HFF-Myc (cell line): ENCODE results near the gene EML3.
"Not testable (repeated sequence)": the region's sequence is repeated elsewhere in the genome, so short reads cannot be mapped to it uniquely, and the experiment has no call there.

ENCODE experiments used
- DNase-seq: peaks from one replicate; pipeline ENCODE4 v3.0.0-alpha.2; 2011; ENCODE audit warnings: low read depth; ENCODE audit errors: extremely low read depth
- H3K4me3 ChIP-seq: replicated peaks from 2 replicates; pipeline ENCODE4 v1.5.1; 2011; ENCODE audit warnings: low read depth, mild to moderate bottlenecking, control low read depth, low read length
- CTCF ChIP-seq: IDR thresholded peaks from 2 replicates; pipeline ENCODE4 v1.5.1; 2012; ENCODE audit warnings: mild to moderate bottlenecking, low read depth, low read length, control low read depth; ENCODE audit errors: missing control alignments

The EML3 gene

GRCh38 chr11:62612366-62613290 is at the start of gene EML3, which contains the start of gene ROM1:
Gene EML3 (minus strand): TSS chr11:62612775. CDS start chr11:62612457, 318 bp downstream.
Gene ROM1 (plus strand): TSS chr11:62613257. CDS start chr11:62613282, 25 bp downstream.
- no peak for DNase-seq
- TF ChIP-seq CTCF = peak; percentile 82
- H3K4me3 ChIP-seq = peak within 1 kb of the TSS; percentile 66

GRCh38 chr11:62656796-62657429 is 44.3 kb upstream of the EML3 start:
- TF ChIP-seq CTCF = no peak
- H3K4me3 ChIP-seq = no peak overlapping the region

GRCh38 chr11:62654297-62654696 is 41.7 kb upstream of the EML3 start:
- H3K4me3 ChIP-seq = no peak overlapping the region
- no peak for DNase-seq
- TF ChIP-seq CTCF = no peak

More at GRCh38 chr11:62656796-62657429, 44.3 kb upstream of the EML3 start:
- no peak for DNase-seq

GRCh38 chr11:62652161-62653006 is 39.8 kb upstream of the EML3 start:
- no peak for TF ChIP-seq CTCF
- DNase-seq = no peak
- H3K4me3 ChIP-seq = peak overlapping the region; percentile 66

GRCh38 chr11:62650283-62650682 is 37.7 kb upstream of the EML3 start:
- not testable (repeated sequence) for DNase-seq, H3K4me3 ChIP-seq

- no peak for DNase-seq
- TF ChIP-seq CTCF = no peak
- no peak overlapping the region for H3K4me3 ChIP-seq
These were observed 36.9 kb upstream of the EML3 start for GRCh38 chr11:62649486-62649885.
